ENCODE data around the gene SDK2. TPM values are rescaled to one million over a fixed set of nuclear protein-coding genes. Genes with fewer than 3 reads are reported as not detected.

The SDK2 gene
- total and polyA plus RNA-seq, 9 of the 15 experiments (the other 6 are each of a cell fraction or from before 2014, with no cell fraction given), result 0.04 TPM; not detected in 8

DNA sequence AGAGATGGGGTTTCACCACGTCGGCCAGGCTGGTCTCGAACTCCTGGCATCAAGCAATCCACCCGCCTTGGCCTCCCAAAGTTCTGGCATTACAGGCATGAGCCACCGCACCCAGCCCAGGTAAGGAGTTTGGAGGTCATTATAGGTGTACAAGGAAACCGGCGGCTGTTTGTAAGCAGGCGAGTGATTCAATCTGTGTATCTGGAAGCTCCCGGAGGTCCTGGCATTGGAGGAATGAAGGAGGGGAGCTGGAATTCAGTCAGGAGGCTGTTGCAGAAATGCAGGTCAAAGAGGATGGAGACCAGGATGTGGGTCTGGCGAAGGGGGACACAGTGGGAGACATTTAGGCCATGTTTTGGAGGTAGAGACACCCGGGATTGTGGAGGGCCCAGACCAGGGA lies 351.2 kb downstream of the SDK2 start:
- peaks cover 38 to 42% of the 10 kb centered on the region in 2 experiments for H3K4me1 ChIP-seq (replicated peaks in 1 of 2; ENCODE audit: control insufficient read depth in 2 of 2, insufficient read depth in 2 of 2, low read length in 2 of 2)
- H3K9me3 ChIP-seq (replicated peaks; ENCODE audit: control insufficient read depth, insufficient read depth, low read depth, low read length), result no peaks in the 10 kb centered on the region
- no TSS peak for BruUV-seq (replicated peaks)
- H3K79me2 ChIP-seq (ENCODE audit: control insufficient read depth, insufficient read depth, low read length), result peaks cover 52% of the 10 kb centered on the region; the same call in 2 of the 3 replicates
- FAIRE-seq (no peak), ATAC-seq (no peak), DNase-seq (ENCODE audit: extremely low read depth in 1 of 4, low spot score in 3 of 4) (no peak)
- H3K27ac ChIP-seq (ENCODE audit: extremely low read depth, low read depth, low read length), result no peak overlapping the region
- ChIA-PET CTCF (ENCODE audit: low intra/inter-chr PET ratio) (no interaction called here), POLR2A (interaction anchor here (1.2 kb wide), 1 partner anchor 13 kb away, joined by 3 read pairs; no protein-coding TSS in a partner anchor)
- peaks cover 23% of the 10 kb centered on the region; the same call in 1 of the 2 replicates for H4K20me1 ChIP-seq (replicated peaks; ENCODE audit: control insufficient read depth, insufficient read depth, low read length)
- 91% methylated on average over 8 of the region's 11 CpGs for WGBS (ENCODE audit: insufficient coverage, low coverage, missing lambda C conversion rate)
- H2AFZ ChIP-seq (ENCODE audit: low read depth, low read length), result no peak overlapping the region
- in situ Hi-C loops (cut with MboI), result no loop called here
- intact Hi-C loops (cut with micrococcal nuclease), result no loop called here
- no peak overlapping the region for H3K4me2 ChIP-seq (ENCODE audit: insufficient read depth, low read length)
- peaks cover 8% of the 10 kb centered on the region; the same call in 1 of the 3 replicates for H3K36me3 ChIP-seq (ENCODE audit: control insufficient read depth, insufficient read depth, low read length)
- no peaks in the 10 kb centered on the region for H3K27me3 ChIP-seq (ENCODE audit: control insufficient read depth in 2 of 2, insufficient read depth in 2 of 2, low read length in 2 of 2)
- H3K9ac ChIP-seq (ENCODE audit: insufficient read depth in 1 of 2, low read depth in 2 of 2, low read length in 2 of 2), result peak overlapping the region in 1 of 2 experiments; percentile 43; a peak in 1 of 4 replicates
- H3K9me1 ChIP-seq (ENCODE audit: control insufficient read depth, insufficient read depth, low read length), result peaks cover 17% of the 10 kb centered on the region
- no peak overlapping the region for H3K4me3 ChIP-seq
- TF ChIP-seq SP2 (IDR thresholded peaks at IDR 0.05; ENCODE audit: extremely low read depth, low read depth, low read length, poor library complexity, severe bottlenecking) (no peak), ASH1L (IDR thresholded peaks at IDR 0.05; ENCODE audit: borderline replicate concordance, low read depth, partially characterized antibody) (no peak), BCL6 (CRISPR knock-in tag; IDR thresholded peaks at IDR 0.05) (no peak), SPI1 (IDR thresholded peaks at IDR 0.05; ENCODE audit: borderline replicate concordance, low read depth, low read length) (no peak), PHB (CRISPR knock-in tag; IDR thresholded peaks at IDR 0.05) (no peak), CBFB (CRISPR knock-in tag; IDR thresholded peaks at IDR 0.05) (no peak), STAG1 (CRISPR knock-in tag; IDR thresholded peaks at IDR 0.05; ENCODE audit: borderline replicate concordance) (no peak), ZBTB1 (CRISPR knock-in tag; IDR thresholded peaks at IDR 0.05; ENCODE audit: borderline replicate concordance, low read depth) (no peak), POLR2AphosphoS2 (IDR thresholded peaks at IDR 0.05; ENCODE audit: low read length) (no peak), MED1 (CRISPR knock-in tag; IDR thresholded peaks at IDR 0.05; ENCODE audit: borderline replicate concordance) (no peak), HNRNPL (IDR thresholded peaks at IDR 0.05; ENCODE audit: low read depth, low read length) (no peak)
- TF ChIP-seq, protein P1, sequence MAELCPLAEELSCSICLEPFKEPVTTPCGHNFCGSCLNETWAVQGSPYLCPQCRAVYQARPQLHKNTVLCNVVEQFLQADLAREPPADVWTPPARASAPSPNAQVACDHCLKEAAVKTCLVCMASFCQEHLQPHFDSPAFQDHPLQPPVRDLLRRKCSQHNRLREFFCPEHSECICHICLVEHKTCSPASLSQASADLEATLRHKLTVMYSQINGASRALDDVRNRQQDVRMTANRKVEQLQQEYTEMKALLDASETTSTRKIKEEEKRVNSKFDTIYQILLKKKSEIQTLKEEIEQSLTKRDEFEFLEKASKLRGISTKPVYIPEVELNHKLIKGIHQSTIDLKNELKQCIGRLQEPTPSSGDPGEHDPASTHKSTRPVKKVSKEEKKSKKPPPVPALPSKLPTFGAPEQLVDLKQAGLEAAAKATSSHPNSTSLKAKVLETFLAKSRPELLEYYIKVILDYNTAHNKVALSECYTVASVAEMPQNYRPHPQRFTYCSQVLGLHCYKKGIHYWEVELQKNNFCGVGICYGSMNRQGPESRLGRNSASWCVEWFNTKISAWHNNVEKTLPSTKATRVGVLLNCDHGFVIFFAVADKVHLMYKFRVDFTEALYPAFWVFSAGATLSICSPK (IDR thresholded peaks at IDR 0.05; ENCODE audit: borderline replicate concordance), result no peak
- TF ChIP-seq, protein P2, sequence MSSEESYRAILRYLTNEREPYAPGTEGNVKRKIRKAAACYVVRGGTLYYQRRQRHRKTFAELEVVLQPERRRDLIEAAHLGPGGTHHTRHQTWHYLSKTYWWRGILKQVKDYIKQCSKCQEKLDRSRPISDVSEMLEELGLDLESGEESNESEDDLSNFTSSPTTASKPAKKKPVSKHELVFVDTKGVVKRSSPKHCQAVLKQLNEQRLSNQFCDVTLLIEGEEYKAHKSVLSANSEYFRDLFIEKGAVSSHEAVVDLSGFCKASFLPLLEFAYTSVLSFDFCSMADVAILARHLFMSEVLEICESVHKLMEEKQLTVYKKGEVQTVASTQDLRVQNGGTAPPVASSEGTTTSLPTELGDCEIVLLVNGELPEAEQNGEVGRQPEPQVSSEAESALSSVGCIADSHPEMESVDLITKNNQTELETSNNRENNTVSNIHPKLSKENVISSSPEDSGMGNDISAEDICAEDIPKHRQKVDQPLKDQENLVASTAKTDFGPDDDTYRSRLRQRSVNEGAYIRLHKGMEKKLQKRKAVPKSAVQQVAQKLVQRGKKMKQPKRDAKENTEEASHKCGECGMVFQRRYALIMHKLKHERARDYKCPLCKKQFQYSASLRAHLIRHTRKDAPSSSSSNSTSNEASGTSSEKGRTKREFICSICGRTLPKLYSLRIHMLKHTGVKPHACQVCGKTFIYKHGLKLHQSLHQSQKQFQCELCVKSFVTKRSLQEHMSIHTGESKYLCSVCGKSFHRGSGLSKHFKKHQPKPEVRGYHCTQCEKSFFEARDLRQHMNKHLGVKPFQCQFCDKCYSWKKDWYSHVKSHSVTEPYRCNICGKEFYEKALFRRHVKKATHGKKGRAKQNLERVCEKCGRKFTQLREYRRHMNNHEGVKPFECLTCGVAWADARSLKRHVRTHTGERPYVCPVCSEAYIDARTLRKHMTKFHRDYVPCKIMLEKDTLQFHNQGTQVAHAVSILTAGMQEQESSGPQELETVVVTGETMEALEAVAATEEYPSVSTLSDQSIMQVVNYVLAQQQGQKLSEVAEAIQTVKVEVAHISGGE (CRISPR knock-in tag; IDR thresholded peaks at IDR 0.05), result no peak
- TF ChIP-seq, protein P3, sequence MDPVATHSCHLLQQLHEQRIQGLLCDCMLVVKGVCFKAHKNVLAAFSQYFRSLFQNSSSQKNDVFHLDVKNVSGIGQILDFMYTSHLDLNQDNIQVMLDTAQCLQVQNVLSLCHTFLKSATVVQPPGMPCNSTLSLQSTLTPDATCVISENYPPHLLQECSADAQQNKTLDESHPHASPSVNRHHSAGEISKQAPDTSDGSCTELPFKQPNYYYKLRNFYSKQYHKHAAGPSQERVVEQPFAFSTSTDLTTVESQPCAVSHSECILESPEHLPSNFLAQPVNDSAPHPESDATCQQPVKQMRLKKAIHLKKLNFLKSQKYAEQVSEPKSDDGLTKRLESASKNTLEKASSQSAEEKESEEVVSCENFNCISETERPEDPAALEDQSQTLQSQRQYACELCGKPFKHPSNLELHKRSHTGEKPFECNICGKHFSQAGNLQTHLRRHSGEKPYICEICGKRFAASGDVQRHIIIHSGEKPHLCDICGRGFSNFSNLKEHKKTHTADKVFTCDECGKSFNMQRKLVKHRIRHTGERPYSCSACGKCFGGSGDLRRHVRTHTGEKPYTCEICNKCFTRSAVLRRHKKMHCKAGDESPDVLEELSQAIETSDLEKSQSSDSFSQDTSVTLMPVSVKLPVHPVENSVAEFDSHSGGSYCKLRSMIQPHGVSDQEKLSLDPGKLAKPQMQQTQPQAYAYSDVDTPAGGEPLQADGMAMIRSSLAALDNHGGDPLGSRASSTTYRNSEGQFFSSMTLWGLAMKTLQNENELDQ (CRISPR knock-in tag; IDR thresholded peaks at IDR 0.05; ENCODE audit: borderline replicate concordance), result no peak

Data from K562 (cell line).